ENCODE data around the gene FGF14. TPM values are rescaled to one million over a fixed set of nuclear protein-coding genes. Genes with fewer than 3 reads are reported as not detected.

Gene FGF14
- total and polyA plus RNA-seq, 5 donors from 2014 or later, result 0.09 TPM; not detected in 4

- DNase-seq, result no peak
- Mint-ChIP-seq H3K9me3 (peaks cover 0 to 9% (median 0%) of the 10 kb centered on the region in 7 donors), H3K36me3 (no peaks in the 10 kb centered on the region), H3K27me3 (no peaks in the 10 kb centered on the region), H3K4me3 (no peak overlapping the region), H3K27ac (no peak overlapping the region), H3K4me1 (no peaks in the 10 kb centered on the region)
- ATAC-seq (ENCODE audit: low read depth in 2 of 2), result no peak
- no peaks in the 10 kb centered on the region for H3K36me3 ChIP-seq (ENCODE audit: control insufficient read depth, insufficient read depth, low read length)
- no peak overlapping the region for H3K27ac ChIP-seq (ENCODE audit: insufficient read depth, low read length, poor library complexity, severe bottlenecking)
- H3K27me3 ChIP-seq (ENCODE audit: control insufficient read depth, insufficient read depth, low read length), result peaks cover 2% of the 10 kb centered on the region
- no peak overlapping the region for H3K4me3 ChIP-seq (ENCODE audit: low read depth, low read length)
- H3K9me3 ChIP-seq (ENCODE audit: control insufficient read depth in 2 of 2, low read length in 2 of 2), result no peaks in the 10 kb centered on the region
- no peaks in the 10 kb centered on the region for H3K4me1 ChIP-seq (ENCODE audit: control insufficient read depth, insufficient read depth, low read length, poor library complexity, severe bottlenecking)
Observed at GRCh38 chr13:101799196-101799595, 602.7 kb downstream of the FGF14 start.

GRCh38 chr13:101798437-101798836 lies 603.4 kb downstream of the FGF14 start:
- DNase-seq (no peak), ATAC-seq (ENCODE audit: low read depth in 2 of 2) (no peak)
- H3K27ac Mint-ChIP-seq, result no peak overlapping the region
- Histone ChIP-seq H3K9me3 (ENCODE audit: control insufficient read depth in 2 of 2, low read length in 2 of 2) (no peaks in the 10 kb centered on the region), H3K36me3 (ENCODE audit: control insufficient read depth, insufficient read depth, low read length) (no peaks in the 10 kb centered on the region), H3K27me3 (ENCODE audit: control insufficient read depth, insufficient read depth, low read length) (peaks cover 2% of the 10 kb centered on the region), H3K4me3 (ENCODE audit: low read depth, low read length) (no peak overlapping the region), H3K4me1 (ENCODE audit: control insufficient read depth, insufficient read depth, low read length, poor library complexity, severe bottlenecking) (no peaks in the 10 kb centered on the region), H3K27ac (ENCODE audit: insufficient read depth, low read length, poor library complexity, severe bottlenecking) (no peak overlapping the region)
- peaks cover 0 to 7% (median 0%) of the 10 kb centered on the region in 7 donors for H3K9me3 Mint-ChIP-seq
- no peak overlapping the region for H3K4me3 Mint-ChIP-seq
- H3K4me1 Mint-ChIP-seq, result no peaks in the 10 kb centered on the region
- H3K27me3 Mint-ChIP-seq, result no peaks in the 10 kb centered on the region
- no peaks in the 10 kb centered on the region for H3K36me3 Mint-ChIP-seq

DNA sequence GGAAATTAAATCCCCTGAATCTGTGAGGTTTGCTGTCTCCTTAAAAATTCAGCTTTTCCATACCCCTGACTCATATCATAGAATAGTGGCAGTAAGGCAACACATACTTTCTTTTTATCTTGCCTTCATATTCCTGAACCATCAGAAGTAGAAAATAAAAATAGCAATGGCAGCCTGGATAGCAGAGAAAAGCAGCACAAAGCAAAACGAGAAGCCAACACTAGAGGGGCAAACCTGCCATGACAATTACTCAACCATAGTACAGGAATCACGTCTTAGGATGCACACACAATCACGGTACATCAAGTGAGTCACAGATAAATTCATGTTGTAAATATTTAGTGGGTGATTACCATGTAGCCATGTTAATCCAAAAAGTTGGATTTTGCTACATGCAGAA lies 606.4 kb downstream of the FGF14 start:
- Mint-ChIP-seq H3K27ac (no peak overlapping the region), H3K36me3 (no peaks in the 10 kb centered on the region), H3K27me3 (no peaks in the 10 kb centered on the region), H3K4me3 (no peak overlapping the region), H3K4me1 (no peaks in the 10 kb centered on the region), H3K9me3 (peaks cover 0 to 2% (median 0%) of the 10 kb centered on the region in 7 donors)
- H3K4me3 ChIP-seq (ENCODE audit: low read depth, low read length), result no peak overlapping the region
- DNase-seq (no peak), ATAC-seq (ENCODE audit: low read depth in 2 of 2) (no peak)
- no peaks in the 10 kb centered on the region for H3K9me3 ChIP-seq (ENCODE audit: control insufficient read depth in 2 of 2, low read length in 2 of 2)
- no peaks in the 10 kb centered on the region for H3K36me3 ChIP-seq (ENCODE audit: control insufficient read depth, insufficient read depth, low read length)
- no peaks in the 10 kb centered on the region for H3K4me1 ChIP-seq (ENCODE audit: control insufficient read depth, insufficient read depth, low read length, poor library complexity, severe bottlenecking)
- no peak overlapping the region for H3K27ac ChIP-seq (ENCODE audit: insufficient read depth, low read length, poor library complexity, severe bottlenecking)
- H3K27me3 ChIP-seq (ENCODE audit: control insufficient read depth, insufficient read depth, low read length), result peaks cover under 1% of the 10 kb centered on the region

GRCh38 chr13:101795025-101795424 lies 606.8 kb downstream of the FGF14 start:
- H3K9me3 Mint-ChIP-seq, result peaks cover 0 to 2% (median 0%) of the 10 kb centered on the region in 7 donors
- H3K4me3 Mint-ChIP-seq, result no peak overlapping the region
- peaks cover 1% of the 10 kb centered on the region for H3K27me3 ChIP-seq (ENCODE audit: control insufficient read depth, insufficient read depth, low read length)
- DNase-seq (no peak), ATAC-seq (ENCODE audit: low read depth in 2 of 2) (no peak)
- no peaks in the 10 kb centered on the region for H3K4me1 ChIP-seq (ENCODE audit: control insufficient read depth, insufficient read depth, low read length, poor library complexity, severe bottlenecking)
- H3K4me1 Mint-ChIP-seq, result no peaks in the 10 kb centered on the region
- H3K4me3 ChIP-seq (ENCODE audit: low read depth, low read length), result no peak overlapping the region
- H3K36me3 Mint-ChIP-seq, result no peaks in the 10 kb centered on the region
- no peaks in the 10 kb centered on the region for H3K36me3 ChIP-seq (ENCODE audit: control insufficient read depth, insufficient read depth, low read length)
- H3K9me3 ChIP-seq (ENCODE audit: control insufficient read depth in 2 of 2, low read length in 2 of 2), result no peaks in the 10 kb centered on the region
- no peaks in the 10 kb centered on the region for H3K27me3 Mint-ChIP-seq
- no peak overlapping the region for H3K27ac Mint-ChIP-seq
- H3K27ac ChIP-seq (ENCODE audit: insufficient read depth, low read length, poor library complexity, severe bottlenecking), result no peak overlapping the region

- peaks cover 0 to 2% (median 0%) of the 10 kb centered on the region in 7 donors for H3K9me3 Mint-ChIP-seq
- Histone ChIP-seq H3K9me3 (ENCODE audit: control insufficient read depth in 2 of 2, low read length in 2 of 2) (no peaks in the 10 kb centered on the region), H3K27me3 (ENCODE audit: control insufficient read depth, insufficient read depth, low read length) (peaks cover 1% of the 10 kb centered on the region), H3K4me3 (ENCODE audit: low read depth, low read length) (no peak overlapping the region), H3K4me1 (ENCODE audit: control insufficient read depth, insufficient read depth, low read length, poor library complexity, severe bottlenecking) (no peaks in the 10 kb centered on the region), H3K36me3 (ENCODE audit: control insufficient read depth, insufficient read depth, low read length) (no peaks in the 10 kb centered on the region), H3K27ac (ENCODE audit: insufficient read depth, low read length, poor library complexity, severe bottlenecking) (no peak overlapping the region)
- DNase-seq (no peak), ATAC-seq (ENCODE audit: low read depth in 2 of 2) (no peak)
- H3K4me1 Mint-ChIP-seq, result no peaks in the 10 kb centered on the region
- H3K36me3 Mint-ChIP-seq, result no peaks in the 10 kb centered on the region
- no peak overlapping the region for H3K4me3 Mint-ChIP-seq
- no peaks in the 10 kb centered on the region for H3K27me3 Mint-ChIP-seq
- no peak overlapping the region for H3K27ac Mint-ChIP-seq
Observed at GRCh38 chr13:101792189-101792588, 609.7 kb downstream of the FGF14 start.

DNA sequence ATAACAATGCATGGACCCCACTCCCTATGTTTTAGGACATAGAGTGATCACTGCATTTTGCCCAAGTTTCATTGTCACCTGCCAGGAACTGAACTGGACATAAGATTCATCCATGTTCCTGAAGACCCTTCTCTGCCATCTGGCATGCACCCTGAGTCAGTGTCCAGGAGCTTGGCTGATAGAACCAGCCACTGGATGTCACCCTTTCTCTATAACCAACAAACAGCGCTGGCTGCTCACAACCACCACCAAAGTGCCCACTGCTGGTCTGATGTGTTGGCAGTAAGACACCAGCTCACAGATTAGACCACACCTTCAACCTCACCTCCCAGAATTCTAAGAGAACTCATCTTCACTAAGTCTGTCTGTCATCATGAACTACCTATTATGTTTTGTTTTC lies 616.0 kb downstream of the FGF14 start:
- Histone ChIP-seq H3K4me1 (ENCODE audit: control insufficient read depth, insufficient read depth, low read length, poor library complexity, severe bottlenecking) (no peaks in the 10 kb centered on the region), H3K27me3 (ENCODE audit: control insufficient read depth, insufficient read depth, low read length) (peaks cover 1% of the 10 kb centered on the region), H3K36me3 (ENCODE audit: control insufficient read depth, insufficient read depth, low read length) (no peaks in the 10 kb centered on the region), H3K4me3 (ENCODE audit: low read depth, low read length) (no peak overlapping the region), H3K27ac (ENCODE audit: insufficient read depth, low read length, poor library complexity, severe bottlenecking) (no peak overlapping the region), H3K9me3 (ENCODE audit: control insufficient read depth in 2 of 2, low read length in 2 of 2) (no peaks in the 10 kb centered on the region)
- Mint-ChIP-seq H3K27ac (no peak overlapping the region), H3K36me3 (no peaks in the 10 kb centered on the region), H3K9me3 (peaks cover 0 to 2% (median 0%) of the 10 kb centered on the region in 7 donors), H3K27me3 (no peaks in the 10 kb centered on the region), H3K4me1 (no peaks in the 10 kb centered on the region), H3K4me3 (no peak overlapping the region)
- ATAC-seq (ENCODE audit: low read depth in 2 of 2) (no peak), DNase-seq (no peak)

- Histone ChIP-seq H3K9me3 (ENCODE audit: control insufficient read depth in 2 of 2, low read length in 2 of 2) (no peaks in the 10 kb centered on the region), H3K4me3 (ENCODE audit: low read depth, low read length) (no peak overlapping the region), H3K27me3 (ENCODE audit: control insufficient read depth, insufficient read depth, low read length) (no peaks in the 10 kb centered on the region), H3K27ac (ENCODE audit: insufficient read depth, low read length, poor library complexity, severe bottlenecking) (no peak overlapping the region), H3K4me1 (ENCODE audit: control insufficient read depth, insufficient read depth, low read length, poor library complexity, severe bottlenecking) (no peaks in the 10 kb centered on the region), H3K36me3 (ENCODE audit: control insufficient read depth, insufficient read depth, low read length) (no peaks in the 10 kb centered on the region)
- H3K9me3 Mint-ChIP-seq, result peaks cover 0 to 2% (median 0%) of the 10 kb centered on the region in 7 donors
- H3K27me3 Mint-ChIP-seq, result no peaks in the 10 kb centered on the region
- no peaks in the 10 kb centered on the region for H3K4me1 Mint-ChIP-seq
- H3K27ac Mint-ChIP-seq, result no peak overlapping the region
- H3K4me3 Mint-ChIP-seq, result no peak overlapping the region
- DNase-seq, result no peak
- no peaks in the 10 kb centered on the region for H3K36me3 Mint-ChIP-seq
- no peak for ATAC-seq (ENCODE audit: low read depth in 2 of 2)
Observed at GRCh38 chr13:101784313-101784712, 617.5 kb downstream of the FGF14 start.

- no peaks in the 10 kb centered on the region for H3K27me3 ChIP-seq (ENCODE audit: control insufficient read depth, insufficient read depth, low read length)
- no peak overlapping the region for H3K27ac ChIP-seq (ENCODE audit: insufficient read depth, low read length, poor library complexity, severe bottlenecking)
- no peaks in the 10 kb centered on the region for H3K4me1 ChIP-seq (ENCODE audit: control insufficient read depth, insufficient read depth, low read length, poor library complexity, severe bottlenecking)
- ATAC-seq (ENCODE audit: low read depth in 2 of 2) (no peak), DNase-seq (no peak)
- H3K4me1 Mint-ChIP-seq, result no peaks in the 10 kb centered on the region
- no peaks in the 10 kb centered on the region for H3K27me3 Mint-ChIP-seq
- no peak overlapping the region for H3K27ac Mint-ChIP-seq
- H3K36me3 ChIP-seq (ENCODE audit: control insufficient read depth, insufficient read depth, low read length), result no peaks in the 10 kb centered on the region
- H3K9me3 Mint-ChIP-seq, result peaks cover 0 to 2% (median 0%) of the 10 kb centered on the region in 7 donors
- no peak overlapping the region for H3K4me3 Mint-ChIP-seq
- H3K9me3 ChIP-seq (ENCODE audit: control insufficient read depth in 2 of 2, low read length in 2 of 2), result no peaks in the 10 kb centered on the region
- no peak overlapping the region for H3K4me3 ChIP-seq (ENCODE audit: low read depth, low read length)
- no peaks in the 10 kb centered on the region for H3K36me3 Mint-ChIP-seq
Observed at GRCh38 chr13:101783554-101783953, 618.3 kb downstream of the FGF14 start.
